HEK293T (cell line): ENCODE data around the gene CDCA4.

Experiments
- CTCF ChIA-PET: fragments of 350-600 bp; formaldehyde crosslinking; extraction: SDS; loops from one replicate; lab custom pipeline; 2021; ENCODE audit warnings: antibody characterized with exemption, inconsistent platforms; lab: Yijun Ruan, JAX
- POLR2A ChIA-PET: fragments of 350-600 bp; formaldehyde crosslinking; extraction: SDS; loops from one replicate; lab custom pipeline; 2020; ENCODE audit warnings: antibody characterized with exemption, inconsistent platforms; lab: Yijun Ruan, JAX
- DNase-seq: peaks from one replicate; pipeline ENCODE4 v3.0.0; 2012; ENCODE audit warnings: mixed read lengths; ENCODE audit errors: extremely low spot score
- ARNT ChIP-seq: fragments of 450-650 bp; IDR thresholded peaks from 2 replicates; pipeline ENCODE4 v1.6.1; 2017; ENCODE audit warnings: mild to moderate bottlenecking
- BHLHE40 ChIP-seq: fragments of 450-650 bp; IDR thresholded peaks from 2 replicates; pipeline ENCODE4 v1.6.1; 2016; ENCODE audit warnings: mild to moderate bottlenecking, moderate library complexity, borderline replicate concordance
- CTBP1 ChIP-seq: fragments of 450-650 bp; IDR thresholded peaks from 2 replicates; pipeline ENCODE4 v1.6.1; 2016; ENCODE audit warnings: borderline replicate concordance
- ELF4 ChIP-seq: fragments of 450-650 bp; IDR thresholded peaks from 2 replicates; pipeline ENCODE4 v1.6.1; 2017; ENCODE audit warnings: antibody characterized with exemption
- FOXA1 ChIP-seq: fragments of 450-650 bp; IDR thresholded peaks from 2 replicates; pipeline ENCODE4 v1.6.1; 2016; ENCODE audit warnings: mild to moderate bottlenecking
- FOXK2 ChIP-seq: fragments of 450-650 bp; IDR thresholded peaks from 2 replicates; pipeline ENCODE4 v1.6.1; 2016; ENCODE audit warnings: mild to moderate bottlenecking
- FOXM1 ChIP-seq: fragments of 450-650 bp; IDR thresholded peaks from 2 replicates; pipeline ENCODE4 v1.6.1; 2017; ENCODE audit warnings: mild to moderate bottlenecking, borderline replicate concordance
- HDGF ChIP-seq: fragments of 450-650 bp; IDR thresholded peaks from 2 replicates; pipeline ENCODE4 v1.6.1; 2017; ENCODE audit warnings: antibody characterized with exemption, borderline replicate concordance
- L3MBTL2 ChIP-seq: fragments of 450-650 bp; conservative IDR thresholded peaks from 2 replicates; pipeline ENCODE4 v1.6.1; 2016; ENCODE audit warnings: mild to moderate bottlenecking
- LEF1 ChIP-seq: fragments of 450-650 bp; IDR thresholded peaks from 2 replicates; pipeline ENCODE4 v1.6.1; 2017; ENCODE audit warnings: mild to moderate bottlenecking, borderline replicate concordance
- NFRKB ChIP-seq: fragments of 450-650 bp; IDR thresholded peaks from 2 replicates; pipeline ENCODE4 v1.6.1; 2016; ENCODE audit warnings: mild to moderate bottlenecking, moderate library complexity
- PKNOX1 ChIP-seq: fragments of 450-650 bp; IDR thresholded peaks from 2 replicates; pipeline ENCODE4 v1.6.1; 2016
- SP1 ChIP-seq: fragments of 450-650 bp; IDR thresholded peaks from 2 replicates; pipeline ENCODE4 v1.6.1; 2017
- SUZ12 ChIP-seq: fragments of 450-650 bp; IDR thresholded peaks from 2 replicates; pipeline ENCODE4 v1.6.1; 2016; ENCODE audit warnings: mild to moderate bottlenecking
- TARDBP ChIP-seq: fragments of 450-650 bp; IDR thresholded peaks from 2 replicates; pipeline ENCODE4 v1.6.1; 2016
- ZNF384 ChIP-seq: fragments of 450-650 bp; IDR thresholded peaks from 2 replicates; pipeline ENCODE4 v1.6.1; 2016

CDCA4 gene

DNA sequence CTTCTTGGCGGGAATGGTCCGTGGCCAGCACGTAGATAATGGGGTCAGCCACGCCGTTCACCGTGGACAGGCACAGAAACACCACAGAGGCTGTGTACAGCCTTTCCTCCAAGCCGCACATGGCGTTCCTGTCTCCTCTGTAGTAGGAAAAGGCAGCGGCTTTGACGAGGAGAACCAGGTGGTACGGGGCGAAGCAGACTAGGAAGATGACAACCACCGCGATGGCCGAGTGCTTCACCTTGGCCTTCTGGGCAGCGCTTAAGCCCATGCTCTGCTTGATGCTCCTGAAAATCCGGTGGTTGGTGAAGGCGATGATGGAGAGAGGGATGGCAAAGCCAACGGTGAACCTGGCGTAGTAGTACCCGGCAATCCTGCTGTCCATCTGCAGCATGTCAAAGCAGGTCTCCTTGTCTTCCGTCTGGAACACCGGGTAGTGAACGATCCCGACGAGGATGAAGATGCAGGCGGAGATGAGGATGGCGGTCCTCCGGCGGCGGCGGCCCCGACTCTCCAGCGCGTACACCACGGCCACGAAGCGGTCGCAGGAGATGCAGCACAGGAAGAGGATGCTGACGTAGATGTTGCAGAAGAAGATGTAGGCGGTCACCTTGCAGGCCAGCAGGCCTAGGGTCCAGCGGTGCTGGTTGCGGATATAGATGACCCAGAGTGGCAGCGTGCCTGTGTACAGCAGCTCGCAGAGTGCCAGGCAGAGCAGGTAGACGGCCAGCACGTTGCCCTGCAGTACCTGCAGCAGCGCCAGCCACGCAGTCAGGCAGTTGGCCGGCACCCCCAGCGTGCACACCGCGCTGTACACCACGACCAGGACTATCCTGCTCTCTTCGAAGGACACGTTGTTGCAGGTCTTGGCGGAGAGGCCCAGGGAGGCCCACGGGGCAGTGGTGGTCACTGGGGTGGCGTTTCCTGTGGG is 30.6 kb upstream of the CDCA4 start:
- POLR2A ChIA-PET = no interaction called here
- CTCF ChIA-PET = no interaction called here
- TF ChIP-seq PKNOX1 (no peak), TARDBP (no peak), FOXA1 (no peak)

DNA sequence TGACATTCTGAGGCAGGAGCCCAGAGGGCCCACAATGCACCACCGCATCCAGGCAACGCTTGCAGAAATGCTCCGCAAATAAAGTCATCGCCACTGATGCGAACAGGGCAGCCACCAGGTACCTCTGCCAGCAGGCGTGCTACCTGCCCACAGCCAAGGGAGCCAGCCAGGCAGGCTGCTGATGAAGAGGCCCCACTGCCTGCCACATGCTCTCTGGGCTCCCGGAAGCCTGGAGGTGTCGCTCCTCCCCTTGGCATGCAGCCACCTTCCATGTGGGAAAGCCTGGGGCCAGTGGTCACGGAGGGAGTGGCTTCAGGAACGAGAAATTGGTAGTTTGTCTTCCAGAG is 29.6 kb upstream of the CDCA4 start:
- POLR2A ChIA-PET = no interaction called here
- DNase-seq = no peak
- CTCF ChIA-PET = no interaction called here
- TF ChIP-seq PKNOX1 = no peak
- no peak for TF ChIP-seq FOXM1
- no peak for TF ChIP-seq TARDBP
- no peak for TF ChIP-seq NFRKB
- no peak for TF ChIP-seq SUZ12

More for the DNA sequence above, 30.6 kb upstream of the CDCA4 start:
- DNase-seq = no peak

DNA sequence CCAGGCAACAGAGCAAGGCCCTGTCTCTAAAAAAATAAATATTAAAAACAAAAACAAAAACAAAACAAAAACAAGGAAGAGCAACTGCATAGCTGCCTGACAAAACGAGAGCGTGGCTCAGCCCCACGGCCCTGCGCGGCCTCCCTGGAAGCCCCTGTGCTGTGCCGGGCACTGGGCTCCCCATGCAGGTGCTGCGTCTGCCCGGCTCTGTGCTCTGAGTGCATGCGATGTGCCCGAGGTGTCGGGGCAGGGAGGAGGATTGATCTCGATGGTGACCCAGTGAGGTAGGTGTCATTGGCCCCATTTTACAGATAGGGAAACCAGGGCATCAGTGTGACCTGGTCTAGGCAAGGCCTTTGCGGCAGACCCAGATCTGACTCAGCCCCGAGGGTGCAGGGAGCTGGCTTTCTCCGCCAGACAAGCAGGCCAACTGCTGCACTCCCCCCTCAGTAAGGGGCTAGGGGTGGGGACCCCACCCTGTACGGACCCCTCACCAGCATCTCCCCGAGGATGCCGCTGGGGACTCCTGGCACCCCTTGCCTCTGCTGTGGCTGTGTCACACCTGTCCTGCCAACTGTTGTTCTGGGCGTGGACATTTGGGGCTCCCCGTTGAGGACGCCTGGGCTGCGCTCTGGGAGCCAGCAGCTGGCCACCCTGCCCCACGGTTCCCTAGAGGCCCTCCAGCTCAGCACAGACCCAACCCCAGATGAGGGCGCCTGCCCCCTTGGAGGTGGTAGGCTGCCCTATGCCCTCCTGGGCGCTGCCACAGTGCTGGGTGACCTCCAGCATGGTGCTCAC is 29.1 kb upstream of the CDCA4 start:
- TF ChIP-seq SUZ12 (no peak), ZNF384 (no peak), ELF4 (no peak), L3MBTL2 (no peak), SP1 (no peak), CTBP1 (no peak), HDGF (no peak), BHLHE40 (no peak), FOXK2 (no peak), PKNOX1 (no peak)
- DNase-seq = no peak
- ChIA-PET POLR2A (no interaction called here), CTCF (no interaction called here)

GRCh38 chr14:105047283-105048016 is 26.6 kb upstream of the CDCA4 start:
- ChIA-PET CTCF (interaction anchor here (1.0 to 2.6 kb wide), 2 partner anchors 72 to 73 kb away, joined by 7 to 42 read pairs; no protein-coding TSS in a partner anchor), POLR2A (no interaction called here)
- TF ChIP-seq LEF1 (no peak), CTBP1 (no peak), HDGF (no peak), PKNOX1 (no peak), FOXM1 (no peak), NFRKB (no peak), SP1 (no peak), ELF4 (no peak), ARNT (no peak), L3MBTL2 (no peak), TARDBP (no peak)
- DNase-seq = no peak

DNA sequence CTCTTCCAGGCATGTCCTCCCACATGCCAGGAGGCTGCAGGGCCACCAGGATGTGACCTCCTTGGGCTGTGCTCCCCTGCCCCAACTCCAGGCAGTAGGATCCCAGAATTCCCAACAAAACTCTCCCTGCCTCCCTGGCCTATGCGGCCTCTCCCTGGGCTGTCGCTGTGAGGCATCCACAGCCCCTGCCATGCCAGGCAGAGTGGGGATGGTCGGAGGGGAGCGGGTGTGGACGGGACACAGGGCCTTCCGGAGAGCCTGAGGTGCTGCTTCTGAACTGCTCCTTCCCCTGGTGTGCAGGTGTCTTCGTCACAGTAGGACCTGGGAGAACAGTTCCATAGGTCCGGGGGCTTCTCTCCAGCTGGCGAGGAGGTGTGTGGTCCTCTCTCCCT is 26.0 kb upstream of the CDCA4 start:
- POLR2A ChIA-PET = no interaction called here
- CTCF ChIA-PET = interaction anchor here (0.9 to 2.6 kb wide), 6 partner anchors 12 to 72 kb away, joined by 3 to 42 read pairs (median 5); partner anchors contain the start of gene CDCA4
- no peak for TF ChIP-seq SP1
- TF ChIP-seq LEF1 = no peak
- no peak for TF ChIP-seq SUZ12
- TF ChIP-seq PKNOX1 = no peak
- no peak for TF ChIP-seq CTBP1
- no peak for TF ChIP-seq FOXM1
- no peak for TF ChIP-seq HDGF
- no peak for TF ChIP-seq ZNF384
- no peak for TF ChIP-seq FOXA1
- no peak for TF ChIP-seq ARNT
- no peak for TF ChIP-seq ELF4
- TF ChIP-seq FOXK2 = no peak
- TF ChIP-seq L3MBTL2 = no peak
- no peak for TF ChIP-seq BHLHE40
- TF ChIP-seq NFRKB = no peak
- TF ChIP-seq TARDBP = no peak
- DNase-seq = no peak
